Measurements from ENCODE around the gene GPR183. TPM values are rescaled to one million over a fixed set of nuclear protein-coding genes. Genes with fewer than 3 reads are reported as not detected.

The GPR183 gene
- total RNA-seq, 1 donor from 2014 or later, result 0.58 TPM

- DNase-seq (ENCODE audit: extremely low read depth, low read depth, low spot score), result no peak
Measured at GRCh38 chr13:99313501-99313900, 6.3 kb upstream of the GPR183 start.

GRCh38 chr13:99312493-99312883 is 5.3 kb upstream of the GPR183 start:
- DNase-seq (ENCODE audit: extremely low read depth, low read depth, low spot score), result no peak

GRCh38 chr13:99311748-99312492 is 4.7 kb upstream of the GPR183 start:
- DNase-seq (ENCODE audit: extremely low read depth, low read depth, low spot score), result no peak

GRCh38 chr13:99311137-99311536 is 3.9 kb upstream of the GPR183 start:
- DNase-seq (ENCODE audit: extremely low read depth, low read depth, low spot score), result no peak

GRCh38 chr13:99310382-99311031 is 3.3 kb upstream of the GPR183 start:
- DNase-seq (ENCODE audit: extremely low read depth, low read depth, low spot score), result no peak

- no peak for DNase-seq (ENCODE audit: extremely low read depth, low read depth, low spot score)
Measured at GRCh38 chr13:99308471-99309087, 1.4 kb upstream of the GPR183 start.

- no peak for DNase-seq (ENCODE audit: extremely low read depth, low read depth, low spot score)
Measured at GRCh38 chr13:99307648-99308339, 595 bp upstream of the GPR183 start.

GRCh38 chr13:99305566-99305965 is 1.6 kb downstream of the GPR183 start:
- DNase-seq (ENCODE audit: extremely low read depth, low read depth, low spot score), result no peak

GRCh38 chr13:99305158-99305557 is 2.0 kb downstream of the GPR183 start:
- DNase-seq (ENCODE audit: extremely low read depth, low read depth, low spot score), result no peak

- DNase-seq (ENCODE audit: extremely low read depth, low read depth, low spot score), result no peak
Measured at GRCh38 chr13:99304541-99304940, 2.7 kb downstream of the GPR183 start.

- no peak for DNase-seq (ENCODE audit: extremely low read depth, low read depth, low spot score)
Measured at GRCh38 chr13:99303863-99304521, 3.2 kb downstream of the GPR183 start.

- no peak for DNase-seq (ENCODE audit: extremely low read depth, low read depth, low spot score)
Measured at GRCh38 chr13:99302637-99303505, 4.3 kb downstream of the GPR183 start.

GRCh38 chr13:99301913-99302636 is 5.1 kb downstream of the GPR183 start:
- no peak for DNase-seq (ENCODE audit: extremely low read depth, low read depth, low spot score)

- no peak for DNase-seq (ENCODE audit: extremely low read depth, low read depth, low spot score)
Measured at GRCh38 chr13:99301056-99301838, 6.0 kb downstream of the GPR183 start.

GRCh38 chr13:99299920-99300341 is 7.3 kb downstream of the GPR183 start:
- DNase-seq (ENCODE audit: extremely low read depth, low read depth, low spot score), result no peak

GRCh38 chr13:99299256-99299919 is 7.8 kb downstream of the GPR183 start:
- no peak for DNase-seq (ENCODE audit: extremely low read depth, low read depth, low spot score)

- DNase-seq (ENCODE audit: extremely low read depth, low read depth, low spot score), result no peak
Measured at GRCh38 chr13:99298056-99298455, 9.1 kb downstream of the GPR183 start.

- DNase-seq (ENCODE audit: extremely low read depth, low read depth, low spot score), result no peak
Measured at GRCh38 chr13:99297331-99297730, 9.9 kb downstream of the GPR183 start.
